ENCODE data around the gene TSPYL4. TPM values are rescaled to one million over a fixed set of nuclear protein-coding genes. Genes with fewer than 3 reads are reported as not detected.

The TSPYL4 gene
- total and polyA plus RNA-seq, 2 donors from 2014 or later: 15.2 to 25.8 TPM

DNA sequence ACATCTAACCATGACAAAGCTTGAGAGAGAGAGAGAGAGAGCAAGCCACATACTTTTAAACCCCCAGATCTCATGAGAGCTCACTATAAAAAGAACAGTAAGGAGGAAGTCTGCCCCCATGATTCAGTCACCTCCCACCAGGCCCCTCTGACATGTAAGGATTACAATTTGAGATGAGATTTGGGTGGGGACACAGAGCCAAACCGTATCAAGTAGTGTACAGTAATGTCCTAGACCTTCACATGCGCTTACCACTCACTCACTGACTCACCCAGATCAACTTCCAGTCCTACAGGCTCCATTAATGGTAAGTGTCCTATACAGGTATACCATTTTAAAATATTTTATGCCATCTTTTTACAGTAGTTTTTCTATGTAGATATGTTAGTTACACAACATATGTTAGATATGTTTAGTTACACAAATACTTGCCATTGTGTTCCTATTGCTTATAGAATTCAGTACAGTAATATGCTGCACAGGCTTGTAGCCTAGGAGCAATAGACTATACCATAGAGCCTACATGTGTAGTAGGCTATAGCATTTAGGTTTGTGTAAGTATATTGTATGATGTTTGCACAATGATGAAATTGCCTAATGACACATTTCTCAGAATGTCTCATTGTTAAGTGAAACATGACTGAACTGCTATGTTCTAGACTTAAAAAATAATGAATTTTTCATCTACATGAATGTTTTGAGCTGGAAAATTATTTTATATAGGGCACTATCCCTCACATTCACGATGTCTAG lies 14.1 kb upstream of the TSPYL4 start:
- no peaks in the 10 kb centered on the region for H3K9me3 ChIP-seq (ENCODE audit: control insufficient read depth in 2 of 3, insufficient read depth in 1 of 3, low read length in 3 of 3)
- H3K4me3 ChIP-seq (ENCODE audit: low read length in 3 of 3): no peak overlapping the region
- no peak overlapping the region for H3K27ac ChIP-seq (ENCODE audit: low read depth in 2 of 2, low read length in 2 of 2)
- TF ChIP-seq, protein P1, sequence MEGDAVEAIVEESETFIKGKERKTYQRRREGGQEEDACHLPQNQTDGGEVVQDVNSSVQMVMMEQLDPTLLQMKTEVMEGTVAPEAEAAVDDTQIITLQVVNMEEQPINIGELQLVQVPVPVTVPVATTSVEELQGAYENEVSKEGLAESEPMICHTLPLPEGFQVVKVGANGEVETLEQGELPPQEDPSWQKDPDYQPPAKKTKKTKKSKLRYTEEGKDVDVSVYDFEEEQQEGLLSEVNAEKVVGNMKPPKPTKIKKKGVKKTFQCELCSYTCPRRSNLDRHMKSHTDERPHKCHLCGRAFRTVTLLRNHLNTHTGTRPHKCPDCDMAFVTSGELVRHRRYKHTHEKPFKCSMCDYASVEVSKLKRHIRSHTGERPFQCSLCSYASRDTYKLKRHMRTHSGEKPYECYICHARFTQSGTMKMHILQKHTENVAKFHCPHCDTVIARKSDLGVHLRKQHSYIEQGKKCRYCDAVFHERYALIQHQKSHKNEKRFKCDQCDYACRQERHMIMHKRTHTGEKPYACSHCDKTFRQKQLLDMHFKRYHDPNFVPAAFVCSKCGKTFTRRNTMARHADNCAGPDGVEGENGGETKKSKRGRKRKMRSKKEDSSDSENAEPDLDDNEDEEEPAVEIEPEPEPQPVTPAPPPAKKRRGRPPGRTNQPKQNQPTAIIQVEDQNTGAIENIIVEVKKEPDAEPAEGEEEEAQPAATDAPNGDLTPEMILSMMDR (IDR thresholded peaks at IDR 0.05; ENCODE audit: borderline replicate concordance, extremely low read depth, insufficient read depth): no peak
- H3K27me3 ChIP-seq (ENCODE audit: control insufficient read depth, insufficient read depth, low read length): no peaks in the 10 kb centered on the region
- H3K9ac ChIP-seq (ENCODE audit: low read length in 3 of 3): no peak overlapping the region
- no peaks in the 10 kb centered on the region for H3K4me1 ChIP-seq (ENCODE audit: control insufficient read depth in 2 of 3, insufficient read depth in 2 of 3, low read depth in 1 of 3, low read length in 3 of 3)
- DNase-seq: no peak
- FAIRE-seq: no peak
- H3K36me3 ChIP-seq (ENCODE audit: control insufficient read depth in 2 of 3, insufficient read depth in 3 of 3, low read length in 3 of 3): peaks cover 0 to 6% (median 2%) of the 10 kb centered on the region in 3 donors
- intact Hi-C loops (cut with DNase I): no loop called here

DNA sequence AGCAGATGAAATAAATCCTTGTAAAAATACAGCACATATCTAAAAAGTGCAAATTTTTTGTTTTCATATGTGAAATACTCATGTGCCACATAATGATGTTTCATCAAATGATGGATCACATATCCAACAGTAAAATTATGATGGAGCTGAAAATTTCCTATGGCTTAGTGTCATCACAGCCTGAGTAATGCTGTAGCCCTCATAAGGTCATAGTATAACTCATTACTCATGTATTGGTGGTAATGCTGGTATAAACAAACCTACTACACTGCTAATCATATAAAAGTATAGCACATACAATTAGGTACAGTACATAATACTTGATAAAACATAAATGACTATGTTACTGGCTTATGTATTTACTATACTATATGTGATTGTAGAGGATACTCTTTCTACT lies 12.9 kb upstream of the TSPYL4 start:
- intact Hi-C loops (cut with DNase I): no loop called here
- Histone ChIP-seq H3K9ac (ENCODE audit: low read length in 3 of 3) (no peak overlapping the region), H3K27me3 (ENCODE audit: control insufficient read depth, insufficient read depth, low read length) (no peaks in the 10 kb centered on the region), H3K4me3 (ENCODE audit: low read length in 3 of 3) (no peak overlapping the region), H3K27ac (ENCODE audit: low read depth in 2 of 2, low read length in 2 of 2) (no peak overlapping the region), H3K4me1 (ENCODE audit: control insufficient read depth in 2 of 3, insufficient read depth in 2 of 3, low read depth in 1 of 3, low read length in 3 of 3) (no peaks in the 10 kb centered on the region), H3K9me3 (ENCODE audit: control insufficient read depth in 2 of 3, insufficient read depth in 1 of 3, low read length in 3 of 3) (no peaks in the 10 kb centered on the region), H3K36me3 (ENCODE audit: control insufficient read depth in 2 of 3, insufficient read depth in 3 of 3, low read length in 3 of 3) (no peaks in the 10 kb centered on the region)
- DNase-seq (no peak), FAIRE-seq (no peak)
- TF ChIP-seq, protein P1 (IDR thresholded peaks at IDR 0.05; ENCODE audit: borderline replicate concordance, extremely low read depth, insufficient read depth): no peak

DNA sequence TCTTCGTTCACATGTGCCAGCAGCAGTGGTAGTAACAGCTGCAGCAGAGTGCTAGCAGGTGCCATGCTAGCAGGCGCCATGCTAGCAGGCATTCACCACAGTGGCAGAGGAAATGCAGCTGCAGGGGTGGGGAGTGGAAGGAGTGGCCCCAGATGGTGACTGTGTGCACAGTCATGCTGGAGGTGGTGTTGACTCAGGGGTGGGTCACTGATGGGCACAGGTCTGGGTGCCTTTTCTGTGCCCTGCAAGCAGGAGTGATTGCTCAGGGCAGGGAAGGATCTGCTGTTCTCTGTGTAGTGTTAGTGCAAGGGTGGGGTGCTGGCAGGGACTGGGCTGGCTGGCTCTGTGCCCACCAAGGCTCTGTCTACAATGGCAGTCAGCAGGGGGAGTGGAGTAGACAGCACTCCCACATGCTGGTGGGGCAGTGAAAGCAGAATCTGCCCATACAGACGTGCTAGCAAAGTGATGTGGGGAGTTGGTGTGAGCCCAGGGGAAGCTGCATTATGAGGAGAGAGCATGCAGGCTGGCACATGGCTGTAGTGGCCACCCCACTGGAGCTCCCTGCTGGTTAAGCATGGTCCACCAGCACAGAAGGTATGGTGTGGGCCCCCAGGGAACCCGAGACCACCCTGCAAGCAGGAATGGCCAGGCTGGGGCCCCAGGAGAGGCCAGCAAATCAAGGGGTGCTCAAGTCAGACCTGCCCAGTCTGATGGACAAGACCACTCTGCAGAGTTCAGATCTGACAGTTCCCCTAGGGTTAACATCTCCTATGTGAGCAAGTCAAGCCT lies 11.4 kb upstream of the TSPYL4 start:
- no peak overlapping the region for H3K27ac ChIP-seq (ENCODE audit: low read depth in 2 of 2, low read length in 2 of 2)
- DNase-seq (no peak), FAIRE-seq (no peak)
- no peaks in the 10 kb centered on the region for H3K36me3 ChIP-seq (ENCODE audit: control insufficient read depth in 2 of 3, insufficient read depth in 3 of 3, low read length in 3 of 3)
- no peaks in the 10 kb centered on the region for H3K27me3 ChIP-seq (ENCODE audit: control insufficient read depth, insufficient read depth, low read length)
- intact Hi-C loops (cut with DNase I): no loop called here
- H3K4me1 ChIP-seq (ENCODE audit: control insufficient read depth in 2 of 3, insufficient read depth in 2 of 3, low read depth in 1 of 3, low read length in 3 of 3): no peaks in the 10 kb centered on the region
- TF ChIP-seq, protein P1 (IDR thresholded peaks at IDR 0.05; ENCODE audit: borderline replicate concordance, extremely low read depth, insufficient read depth): no peak
- H3K9ac ChIP-seq (ENCODE audit: low read length in 3 of 3): no peak overlapping the region
- no peaks in the 10 kb centered on the region for H3K9me3 ChIP-seq (ENCODE audit: control insufficient read depth in 2 of 3, insufficient read depth in 1 of 3, low read length in 3 of 3)
- no peak overlapping the region for H3K4me3 ChIP-seq (ENCODE audit: low read length in 3 of 3)
